OCI-LY3 (cell line): ENCODE data around the gene TIMM17A.
"Not testable (repeated sequence)": the region's sequence is repeated elsewhere in the genome, so short reads cannot be mapped to it uniquely, and the experiment has no call there.

Source experiments
- H2AFZ ChIP-seq: fragments of 200-600, 300-600 bp; shearing (Covaris generic); 2 replicates; pipeline ENCODE4 v1.6.0; 2014; ENCODE audit warnings: antibody characterized with exemption, low read depth, low read length
- H3K27ac ChIP-seq: fragments of 200-600, 300-600 bp; sonication (generic); 2 replicates; pipeline ENCODE4 v1.5.1; 2014; ENCODE audit warnings: mild to moderate bottlenecking, low read length, moderate library complexity, mixed read lengths
- H3K27me3 ChIP-seq: fragments of 200-600, 300-600 bp; sonication (generic); 2 replicates; pipeline ENCODE4 v1.6.1; 2014; ENCODE audit warnings: low read depth, low read length, mixed read lengths
- H3K36me3 ChIP-seq: fragments of 200-600, 300-600 bp; sonication (generic); replicated peaks from 2 replicates; pipeline ENCODE3; 2014; ENCODE audit warnings: low read depth, low read length, mixed read lengths
- H3K4me1 ChIP-seq: fragments of 300-600, 200-600 bp; sonication (generic); 2 replicates; pipeline ENCODE4 v1.6.1; 2014; ENCODE audit warnings: low read length, mixed read lengths
- H3K4me2 ChIP-seq: fragments of 200-600, 300-600 bp; sonication (generic); 2 replicates; pipeline ENCODE4 v1.6.1; 2014; ENCODE audit warnings: low read length, mixed read lengths
- H3K4me3 ChIP-seq: fragments of 300-600, 200-600 bp; sonication (generic); 2 replicates; pipeline ENCODE4 v1.5.1; 2014; ENCODE audit warnings: antibody characterized with exemption, mild to moderate bottlenecking, low read length, moderate library complexity
- H3K79me2 ChIP-seq: fragments of 300-600, 200-600 bp; shearing (Covaris generic); 2 replicates; pipeline ENCODE4 v1.6.1; 2014; ENCODE audit warnings: mild to moderate bottlenecking, low read length, mixed read lengths
- H3K9ac ChIP-seq: fragments of 300-600, 200-600 bp; shearing (Covaris generic); 2 replicates; pipeline ENCODE4 v1.6.0; 2014; ENCODE audit warnings: mild to moderate bottlenecking, low read length, moderate library complexity
- H3K9me3 ChIP-seq: fragments of 200-600, 300-600 bp; shearing (Covaris generic); 2 replicates; pipeline ENCODE4 v1.6.1; 2014; ENCODE audit warnings: low read length, mixed read lengths; ENCODE audit not compliant: insufficient read depth
- H4K20me1 ChIP-seq: fragments of 200-600, 300-600 bp; sonication (generic); 2 replicates; pipeline ENCODE4 v1.6.1; 2016; ENCODE audit warnings: low read length, mixed read lengths; ENCODE audit not compliant: insufficient read depth
- CTCF ChIP-seq: fragments of 200-600, 300-600 bp; sonication (generic); IDR thresholded peaks from 2 replicates; pipeline ENCODE4 v1.5.1; 2014; ENCODE audit warnings: antibody characterized with exemption, low read length, low read depth
- EZH2phosphoT487 ChIP-seq: fragments of 200-600 bp; shearing (Covaris generic); IDR thresholded peaks from 2 replicates; pipeline ENCODE4 v1.6.1; 2018; ENCODE audit warnings: antibody characterized with exemption, mixed run types, low read depth

The TIMM17A gene

GRCh38 chr1:201955729-201956143, 433 bp downstream of the TIMM17A start:
- Histone ChIP-seq H3K79me2 (peaks cover 45% of the 10 kb centered on the region), H2AFZ (peak overlapping the region; percentile 55; the same call in 1 of the 2 replicates)
- TF ChIP-seq EZH2phosphoT487 (no peak), CTCF (no peak)

GRCh38 chr1:201958348-201958747, 3.0 kb downstream of the TIMM17A start:
- Histone ChIP-seq H2AFZ (no peak overlapping the region), H3K4me3 (no peak overlapping the region), H3K4me1 (peaks cover 11% of the 10 kb centered on the region), H3K27me3 (no peaks in the 10 kb centered on the region), H3K79me2 (peaks cover 49% of the 10 kb centered on the region), H3K9me3 (no peaks in the 10 kb centered on the region), H4K20me1 (no peaks in the 10 kb centered on the region), H3K36me3 (peaks cover 41% of the 10 kb centered on the region), H3K27ac (no peak overlapping the region), H3K4me2 (no peak overlapping the region), H3K9ac (no peak overlapping the region)
- TF ChIP-seq EZH2phosphoT487, result no peak
- TF ChIP-seq CTCF, result no peak

More at GRCh38 chr1:201955729-201956143, 433 bp downstream of the TIMM17A start:
- H4K20me1 ChIP-seq, result no peaks in the 10 kb centered on the region
- H3K36me3 ChIP-seq, result peaks cover 24% of the 10 kb centered on the region
- no peaks in the 10 kb centered on the region for H3K27me3 ChIP-seq
- peak overlapping the region; percentile 80 for H3K4me2 ChIP-seq
- peak overlapping the region; percentile 33 for H3K27ac ChIP-seq
- H3K9ac ChIP-seq, result peak overlapping the region; percentile 85
- peak overlapping the region; percentile 85 for H3K4me3 ChIP-seq
- H3K9me3 ChIP-seq, result no peaks in the 10 kb centered on the region
- peaks cover 11% of the 10 kb centered on the region for H3K4me1 ChIP-seq

- H3K4me3 ChIP-seq, result not testable (repeated sequence)
Observed at GRCh38 chr1:201962382-201962781, 7.1 kb downstream of the TIMM17A start.

GRCh38 chr1:201964261-201964660, 9.0 kb downstream of the TIMM17A start:
- H3K4me1 ChIP-seq, result peaks cover 8% of the 10 kb centered on the region
- H3K4me3 ChIP-seq, result no peak overlapping the region
- peaks cover 55% of the 10 kb centered on the region for H3K36me3 ChIP-seq
- no peak overlapping the region for H3K27ac ChIP-seq
- peaks cover 8% of the 10 kb centered on the region; the same call in 1 of the 2 replicates for H3K79me2 ChIP-seq
- H3K4me2 ChIP-seq, result no peak overlapping the region
- no peaks in the 10 kb centered on the region for H4K20me1 ChIP-seq
- no peaks in the 10 kb centered on the region for H3K9me3 ChIP-seq
- no peak overlapping the region for H2AFZ ChIP-seq
- TF ChIP-seq EZH2phosphoT487 (no peak), CTCF (no peak)
- no peaks in the 10 kb centered on the region for H3K27me3 ChIP-seq
- no peak overlapping the region for H3K9ac ChIP-seq

More at GRCh38 chr1:201962382-201962781, 7.1 kb downstream of the TIMM17A start:
- not testable (repeated sequence) for H4K20me1 ChIP-seq, H3K9ac ChIP-seq, H3K27me3 ChIP-seq, H3K4me1 ChIP-seq, H2AFZ ChIP-seq, H3K4me2 ChIP-seq, H3K9me3 ChIP-seq, H3K27ac ChIP-seq
- Histone ChIP-seq H3K36me3 (peaks cover 63% of the 10 kb centered on the region), H3K79me2 (peaks cover 24% of the 10 kb centered on the region)
